Measurements from ENCODE around the gene KAZALD1.
A peak's percentile ranks its signal among the peaks of the same experiment; 100 is the strongest.

Gene KAZALD1

DNA sequence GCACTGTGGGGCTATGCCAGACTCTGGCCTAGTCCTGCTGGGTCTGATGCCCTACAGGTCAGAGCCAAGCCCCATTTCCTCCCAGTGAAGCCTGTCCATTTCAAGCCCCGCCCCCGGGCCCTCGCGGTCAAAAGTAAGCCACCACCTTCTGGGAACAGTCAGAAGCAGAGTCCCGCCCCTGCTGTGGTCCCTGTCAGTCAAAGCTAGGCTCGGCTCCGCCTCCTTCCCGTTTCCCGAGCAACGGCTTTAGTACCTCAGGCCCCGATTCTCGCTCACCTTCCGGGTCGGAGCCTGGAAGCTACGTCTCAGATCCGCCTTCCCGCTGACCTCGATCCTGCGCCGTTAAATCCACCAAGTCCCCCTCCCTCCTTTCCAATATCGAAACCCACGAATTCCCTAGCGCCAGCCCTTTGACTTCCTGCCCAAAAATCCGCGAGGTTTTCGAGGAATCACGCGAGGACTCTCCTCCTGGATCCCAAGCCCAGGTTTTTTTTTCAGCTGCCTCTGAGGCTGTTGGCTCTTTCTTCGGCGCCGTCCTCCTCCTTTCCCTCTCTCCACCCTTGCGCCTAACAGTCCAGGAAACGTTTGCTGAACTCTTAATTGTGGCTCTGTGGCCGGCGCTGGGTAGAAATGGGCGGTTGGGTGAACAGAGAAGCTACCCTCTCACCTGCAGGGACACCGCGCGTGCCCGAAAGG lies 19.0 kb upstream of the KAZALD1 start:
- no CpG with 5 or more reads among the region's 40 CpGs for WGBS (ENCODE audit: extremely low coverage, insufficient coverage, insufficient read length)
- Histone ChIP-seq H3K79me2 (ENCODE audit: control insufficient read depth, insufficient read depth, low read length, poor library complexity) (peaks cover 2% of the 10 kb centered on the region), H3K4me2 (ENCODE audit: low read length) (peak overlapping the region; percentile 70), H3K4me3 (ENCODE audit: low read depth, low read length) (peak overlapping the region; percentile 63), H3K9me3 (ENCODE audit: insufficient read depth, low read depth, low read length) (no peaks in the 10 kb centered on the region), H3K4me1 (ENCODE audit: control insufficient read depth in 1 of 2, insufficient read depth in 2 of 2, low read length in 2 of 2) (peaks cover 6% of the 10 kb centered on the region in 2 experiments), H2BK12ac (ENCODE audit: low read length) (no peak overlapping the region), H3K4ac (ENCODE audit: low read depth, low read length) (peak overlapping the region; percentile 41), H4K91ac (ENCODE audit: low read depth, low read length) (peak overlapping the region; percentile 85), H4K8ac (ENCODE audit: low read depth, low read length) (peak overlapping the region; percentile 99), H3K27ac (ENCODE audit: low read depth, low read length) (peak overlapping the region; percentile 75), H3K9ac (ENCODE audit: low read length) (peak overlapping the region; percentile 33), H2BK120ac (ENCODE audit: insufficient read depth, low read length, poor library complexity) (peak overlapping the region; percentile 56), H3K14ac (ENCODE audit: low read length) (peak overlapping the region; percentile 90), H3K36me3 (ENCODE audit: control insufficient read depth in 1 of 2, insufficient read depth in 2 of 2, low read length in 2 of 2) (peaks cover 0 to 2% of the 10 kb centered on the region in 2 experiments), H2BK5ac (ENCODE audit: low read depth, low read length, poor library complexity) (peak overlapping the region; percentile 77), H3K79me1 (ENCODE audit: low read length) (peaks cover 7% of the 10 kb centered on the region), H2AFZ (ENCODE audit: insufficient read depth, low read length, poor library complexity) (peak overlapping the region; percentile 96), H4K12ac (ENCODE audit: low read depth, low read length) (peak overlapping the region; percentile 82), H3K27me3 (ENCODE audit: insufficient read depth, low read length) (peaks cover 21% of the 10 kb centered on the region), H3K18ac (ENCODE audit: low read length) (peak overlapping the region; percentile 62), H2AK5ac (ENCODE audit: low read length) (no peak overlapping the region), H3K23ac (ENCODE audit: low read length) (no peak overlapping the region)
- peak; percentile 99 for DNase-seq

DNA sequence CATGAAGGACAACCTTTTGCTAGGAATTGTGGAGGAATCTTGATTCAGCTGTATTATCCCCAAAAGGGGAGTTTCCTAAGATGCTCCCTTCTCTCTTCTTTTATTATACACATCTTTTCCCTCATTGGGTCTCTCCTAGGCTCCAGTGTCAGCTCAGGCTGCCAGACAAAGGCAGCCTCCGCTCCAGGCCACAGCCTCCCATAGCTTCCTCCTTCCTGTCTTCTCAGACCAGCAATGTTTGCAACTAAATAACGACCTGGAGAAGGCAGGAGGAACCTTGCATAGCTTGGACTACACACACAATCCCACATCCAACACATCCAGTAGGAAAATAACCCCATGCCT lies 18.5 kb upstream of the KAZALD1 start:
- peak overlapping the region; percentile 63 for H3K4me3 ChIP-seq (ENCODE audit: low read depth, low read length)
- peaks cover 26% of the 10 kb centered on the region for H3K27me3 ChIP-seq (ENCODE audit: insufficient read depth, low read length)
- peaks cover 7% of the 10 kb centered on the region for H3K79me1 ChIP-seq (ENCODE audit: low read length)
- H2BK120ac ChIP-seq (ENCODE audit: insufficient read depth, low read length, poor library complexity), result peak overlapping the region; percentile 56
- no peak overlapping the region for H2AK5ac ChIP-seq (ENCODE audit: low read length)
- peak overlapping the region; percentile 62 for H3K18ac ChIP-seq (ENCODE audit: low read length)
- H3K4me2 ChIP-seq (ENCODE audit: low read length), result peak overlapping the region; percentile 70
- no peak overlapping the region for H2BK12ac ChIP-seq (ENCODE audit: low read length)
- H3K14ac ChIP-seq (ENCODE audit: low read length), result peak overlapping the region; percentile 90
- H3K23ac ChIP-seq (ENCODE audit: low read length), result no peak overlapping the region
- DNase-seq, result no peak
- peaks cover 0 to 2% of the 10 kb centered on the region in 2 experiments for H3K36me3 ChIP-seq (ENCODE audit: control insufficient read depth in 1 of 2, insufficient read depth in 2 of 2, low read length in 2 of 2)
- H4K91ac ChIP-seq (ENCODE audit: low read depth, low read length), result peak overlapping the region; percentile 85
- H4K12ac ChIP-seq (ENCODE audit: low read depth, low read length), result peak overlapping the region; percentile 82
- peak overlapping the region; percentile 33 for H3K9ac ChIP-seq (ENCODE audit: low read length)
- peak overlapping the region; percentile 77 for H2BK5ac ChIP-seq (ENCODE audit: low read depth, low read length, poor library complexity)
- H4K8ac ChIP-seq (ENCODE audit: low read depth, low read length), result peak overlapping the region; percentile 99
- peaks cover 2% of the 10 kb centered on the region for H3K79me2 ChIP-seq (ENCODE audit: control insufficient read depth, insufficient read depth, low read length, poor library complexity)
- H3K9me3 ChIP-seq (ENCODE audit: insufficient read depth, low read depth, low read length), result no peaks in the 10 kb centered on the region
- peak overlapping the region; percentile 75 for H3K27ac ChIP-seq (ENCODE audit: low read depth, low read length)
- WGBS (ENCODE audit: extremely low coverage, insufficient coverage, insufficient read length), result no CpG with 5 or more reads among the region's 2 CpGs
- H3K4ac ChIP-seq (ENCODE audit: low read depth, low read length), result peak overlapping the region; percentile 41
- H3K4me1 ChIP-seq (ENCODE audit: control insufficient read depth in 1 of 2, insufficient read depth in 2 of 2, low read length in 2 of 2), result peaks cover 6% of the 10 kb centered on the region in 2 experiments
- peak overlapping the region; percentile 96 for H2AFZ ChIP-seq (ENCODE audit: insufficient read depth, low read length, poor library complexity)

GRCh38 chr10:101044117-101044516 lies 17.7 kb upstream of the KAZALD1 start:
- no peak overlapping the region for H3K27ac ChIP-seq (ENCODE audit: low read depth, low read length)
- H3K79me2 ChIP-seq (ENCODE audit: control insufficient read depth, insufficient read depth, low read length, poor library complexity), result peaks cover 2% of the 10 kb centered on the region
- H3K4me3 ChIP-seq (ENCODE audit: low read depth, low read length), result no peak overlapping the region
- H3K4ac ChIP-seq (ENCODE audit: low read depth, low read length), result no peak overlapping the region
- H3K4me1 ChIP-seq (ENCODE audit: control insufficient read depth in 1 of 2, insufficient read depth in 2 of 2, low read length in 2 of 2), result peaks cover 6% of the 10 kb centered on the region in 2 experiments
- H2AFZ ChIP-seq (ENCODE audit: insufficient read depth, low read length, poor library complexity), result no peak overlapping the region
- no peak overlapping the region for H3K18ac ChIP-seq (ENCODE audit: low read length)
- H2BK5ac ChIP-seq (ENCODE audit: low read depth, low read length, poor library complexity), result no peak overlapping the region
- DNase-seq, result no peak
- no peak overlapping the region for H3K4me2 ChIP-seq (ENCODE audit: low read length)
- no peak overlapping the region for H2AK5ac ChIP-seq (ENCODE audit: low read length)
- no peak overlapping the region for H2BK120ac ChIP-seq (ENCODE audit: insufficient read depth, low read length, poor library complexity)
- no peak overlapping the region for H4K12ac ChIP-seq (ENCODE audit: low read depth, low read length)
- no peak overlapping the region for H3K14ac ChIP-seq (ENCODE audit: low read length)
- H3K79me1 ChIP-seq (ENCODE audit: low read length), result peaks cover 7% of the 10 kb centered on the region
- no peak overlapping the region for H2BK12ac ChIP-seq (ENCODE audit: low read length)
- H3K9ac ChIP-seq (ENCODE audit: low read length), result no peak overlapping the region
- no CpG with 5 or more reads among the region's 2 CpGs for WGBS (ENCODE audit: extremely low coverage, insufficient coverage, insufficient read length)
- peaks cover 2% of the 10 kb centered on the region for H3K9me3 ChIP-seq (ENCODE audit: insufficient read depth, low read depth, low read length)
- H4K8ac ChIP-seq (ENCODE audit: low read depth, low read length), result no peak overlapping the region
- H3K36me3 ChIP-seq (ENCODE audit: control insufficient read depth in 1 of 2, insufficient read depth in 2 of 2, low read length in 2 of 2), result no peaks in the 10 kb centered on the region
- H4K91ac ChIP-seq (ENCODE audit: low read depth, low read length), result no peak overlapping the region
- H3K27me3 ChIP-seq (ENCODE audit: insufficient read depth, low read length), result peaks cover 34% of the 10 kb centered on the region
- no peak overlapping the region for H3K23ac ChIP-seq (ENCODE audit: low read length)

- Histone ChIP-seq H3K4me3 (ENCODE audit: low read depth, low read length) (no peak overlapping the region), H4K91ac (ENCODE audit: low read depth, low read length) (no peak overlapping the region), H3K9me3 (ENCODE audit: insufficient read depth, low read depth, low read length) (peaks cover 2% of the 10 kb centered on the region), H3K27me3 (ENCODE audit: insufficient read depth, low read length) (peaks cover 43% of the 10 kb centered on the region), H2BK5ac (ENCODE audit: low read depth, low read length, poor library complexity) (no peak overlapping the region), H3K4me2 (ENCODE audit: low read length) (no peak overlapping the region), H3K9ac (ENCODE audit: low read length) (no peak overlapping the region), H3K79me2 (ENCODE audit: control insufficient read depth, insufficient read depth, low read length, poor library complexity) (peaks cover 2% of the 10 kb centered on the region), H3K36me3 (ENCODE audit: control insufficient read depth in 1 of 2, insufficient read depth in 2 of 2, low read length in 2 of 2) (no peaks in the 10 kb centered on the region), H2AFZ (ENCODE audit: insufficient read depth, low read length, poor library complexity) (no peak overlapping the region), H3K18ac (ENCODE audit: low read length) (no peak overlapping the region), H3K79me1 (ENCODE audit: low read length) (peaks cover 7% of the 10 kb centered on the region), H4K12ac (ENCODE audit: low read depth, low read length) (no peak overlapping the region), H3K4me1 (ENCODE audit: control insufficient read depth in 1 of 2, insufficient read depth in 2 of 2, low read length in 2 of 2) (peaks cover 8 to 10% of the 10 kb centered on the region in 2 experiments), H4K8ac (ENCODE audit: low read depth, low read length) (no peak overlapping the region), H3K27ac (ENCODE audit: low read depth, low read length) (no peak overlapping the region), H3K23ac (ENCODE audit: low read length) (no peak overlapping the region), H3K4ac (ENCODE audit: low read depth, low read length) (no peak overlapping the region), H2BK12ac (ENCODE audit: low read length) (no peak overlapping the region), H3K14ac (ENCODE audit: low read length) (no peak overlapping the region), H2AK5ac (ENCODE audit: low read length) (no peak overlapping the region), H2BK120ac (ENCODE audit: insufficient read depth, low read length, poor library complexity) (no peak overlapping the region)
- no CpG with 5 or more reads among the region's 25 CpGs for WGBS (ENCODE audit: extremely low coverage, insufficient coverage, insufficient read length)
- DNase-seq, result no peak
Observed at GRCh38 chr10:101046332-101047238, 15.2 kb upstream of the KAZALD1 start.
